Mesendoderm (in vitro differentiated cells): Measurements from ENCODE around the gene QPRT.

Source experiments
- DNase-seq: peaks from one replicate; pipeline ENCODE4 v3.0.0; 2013
- H2AK5ac ChIP-seq: 2 replicates; pipeline ENCODE4 v1.6.1; 2013; ENCODE audit warnings: low read length, inconsistent platforms
- H2BK120ac ChIP-seq: 2 replicates; pipeline ENCODE4 v1.6.1; 2013; ENCODE audit warnings: low read depth, mild to moderate bottlenecking, low read length, moderate library complexity, mixed read lengths
- H2BK15ac ChIP-seq: replicated peaks from 2 replicates; pipeline ENCODE4 v1.6.1; 2013; ENCODE audit warnings: low read depth, mild to moderate bottlenecking, moderate library complexity
- H2BK5ac ChIP-seq: 2 replicates; pipeline ENCODE4 v1.6.1; 2013; ENCODE audit warnings: low read length, inconsistent platforms
- H3K18ac ChIP-seq: 2 replicates; pipeline ENCODE4 v1.6.1; 2013; ENCODE audit warnings: mild to moderate bottlenecking, low read length, mixed read lengths
- H3K23ac ChIP-seq: one replicate; pipeline ENCODE4 v1.6.1; 2013; ENCODE audit warnings: low read length
- H3K27ac ChIP-seq: 2 replicates; pipeline ENCODE4 v1.5.1; 2013; ENCODE audit warnings: low read depth, mild to moderate bottlenecking, inconsistent platforms, low read length, moderate library complexity
- H3K27me3 ChIP-seq: 2 replicates; pipeline ENCODE4 v1.6.1; 2013; ENCODE audit warnings: low read length, control low read depth, mild to moderate bottlenecking, inconsistent platforms; ENCODE audit not compliant: insufficient read depth, poor library complexity
- H3K36me3 ChIP-seq: 2 replicates; pipeline ENCODE4 v1.6.1; 2013; ENCODE audit warnings: low read length, inconsistent platforms; ENCODE audit not compliant: control insufficient read depth, insufficient read depth
- H3K4ac ChIP-seq: one replicate; pipeline ENCODE4 v1.6.1; 2013; ENCODE audit warnings: low read depth, mild to moderate bottlenecking, low read length, moderate library complexity
- H3K4me1 ChIP-seq: 2 replicates; pipeline ENCODE4 v1.6.1; 2013; ENCODE audit warnings: low read depth, low read length, inconsistent platforms; ENCODE audit not compliant: control insufficient read depth
- H3K4me2 ChIP-seq: 2 replicates; pipeline ENCODE4 v1.6.1; 2013; ENCODE audit warnings: low read length
- H3K4me3 ChIP-seq: 2 replicates; pipeline ENCODE4 v1.5.1; 2013; ENCODE audit warnings: mild to moderate bottlenecking, low read length
- H3K56ac ChIP-seq: one replicate; pipeline ENCODE4 v1.6.1; 2013; ENCODE audit warnings: low read length
- H3K79me1 ChIP-seq: 2 replicates; pipeline ENCODE4 v1.6.1; 2013; ENCODE audit warnings: low read length, inconsistent platforms
- H3K79me2 ChIP-seq: 2 replicates; pipeline ENCODE4 v1.6.1; 2013; ENCODE audit warnings: mild to moderate bottlenecking, low read length; ENCODE audit not compliant: control insufficient read depth, insufficient read depth
- H3K9ac ChIP-seq: 2 replicates; pipeline ENCODE4 v1.6.1; 2013; ENCODE audit warnings: low read length, inconsistent platforms
- H4K5ac ChIP-seq: one replicate; pipeline ENCODE4 v1.6.1; 2013; ENCODE audit warnings: low read length
- H4K8ac ChIP-seq: one replicate; pipeline ENCODE4 v1.6.1; 2013; ENCODE audit warnings: low read depth, mild to moderate bottlenecking, control low read depth, low read length, moderate library complexity
- WGBS: extraction: QIAGEN DNeasy Blood & Tissue Kit; methylation state at CpG from one replicate; pipeline ENCODE4 v1.1.7; 2013; ENCODE audit warnings: low lambda C conversion rate, missing lambda C conversion rate; ENCODE audit not compliant: insufficient coverage; ENCODE audit errors: extremely low coverage; 5-methylcytosine and 5-hydroxymethylcytosine counted together

QPRT gene

GRCh38 chr16:29641561-29641960 lies 37.4 kb upstream of the QPRT start:
- H2BK120ac ChIP-seq, result no peak overlapping the region
- H3K27me3 ChIP-seq, result no peaks in the 10 kb centered on the region
- no peak overlapping the region for H2BK5ac ChIP-seq
- no peaks in the 10 kb centered on the region for H3K79me2 ChIP-seq
- no peak overlapping the region for H3K4me2 ChIP-seq
- H3K4ac ChIP-seq, result no peak overlapping the region
- no peaks in the 10 kb centered on the region for H3K4me1 ChIP-seq
- H2BK15ac ChIP-seq, result no peak overlapping the region
- no peak overlapping the region for H3K23ac ChIP-seq
- H3K9ac ChIP-seq, result no peak overlapping the region
- no peak overlapping the region for H3K27ac ChIP-seq
- no peak overlapping the region for H4K5ac ChIP-seq
- DNase-seq, result peak; percentile 65
- H3K4me3 ChIP-seq, result no peak overlapping the region
- H3K36me3 ChIP-seq, result no peaks in the 10 kb centered on the region
- H3K56ac ChIP-seq, result no peak overlapping the region
- no peak overlapping the region for H4K8ac ChIP-seq
- H3K79me1 ChIP-seq, result no peaks in the 10 kb centered on the region
- H2AK5ac ChIP-seq, result no peak overlapping the region
- no peak overlapping the region for H3K18ac ChIP-seq
- no CpG with 5 or more reads among the region's 3 CpGs for WGBS

- Histone ChIP-seq H3K4me1 (no peaks in the 10 kb centered on the region), H3K4me2 (no peak overlapping the region), H3K79me1 (no peaks in the 10 kb centered on the region), H3K27ac (no peak overlapping the region), H3K79me2 (no peaks in the 10 kb centered on the region), H3K56ac (no peak overlapping the region), H2BK120ac (no peak overlapping the region), H3K9ac (no peak overlapping the region), H4K8ac (no peak overlapping the region), H3K18ac (no peak overlapping the region), H3K27me3 (no peaks in the 10 kb centered on the region), H2BK15ac (no peak overlapping the region), H2BK5ac (no peak overlapping the region), H3K36me3 (no peaks in the 10 kb centered on the region), H4K5ac (no peak overlapping the region), H3K4ac (no peak overlapping the region), H3K4me3 (no peak overlapping the region), H3K23ac (no peak overlapping the region), H2AK5ac (no peak overlapping the region)
- DNase-seq, result no peak
- no CpG with 5 or more reads among the region's 7 CpGs for WGBS
These were observed 35.4 kb upstream of the QPRT start for GRCh38 chr16:29643596-29643995.

GRCh38 chr16:29644338-29644857 lies 34.6 kb upstream of the QPRT start:
- no peak overlapping the region for H2BK15ac ChIP-seq
- H2BK5ac ChIP-seq, result no peak overlapping the region
- no peaks in the 10 kb centered on the region for H3K79me1 ChIP-seq
- no peak overlapping the region for H3K18ac ChIP-seq
- H3K79me2 ChIP-seq, result no peaks in the 10 kb centered on the region
- no peak overlapping the region for H2AK5ac ChIP-seq
- no peak overlapping the region for H3K9ac ChIP-seq
- H3K56ac ChIP-seq, result no peak overlapping the region
- H3K4me3 ChIP-seq, result no peak overlapping the region
- H3K27me3 ChIP-seq, result no peaks in the 10 kb centered on the region
- no peaks in the 10 kb centered on the region for H3K4me1 ChIP-seq
- no peak for DNase-seq
- no CpG with 5 or more reads among the region's 9 CpGs for WGBS
- no peaks in the 10 kb centered on the region for H3K36me3 ChIP-seq
- no peak overlapping the region for H3K4ac ChIP-seq
- no peak overlapping the region for H3K27ac ChIP-seq
- H4K5ac ChIP-seq, result no peak overlapping the region
- H2BK120ac ChIP-seq, result no peak overlapping the region
- no peak overlapping the region for H4K8ac ChIP-seq
- H3K4me2 ChIP-seq, result no peak overlapping the region
- H3K23ac ChIP-seq, result no peak overlapping the region

- H2BK5ac ChIP-seq, result no peak overlapping the region
- H3K27ac ChIP-seq, result no peak overlapping the region
- no peak overlapping the region for H3K9ac ChIP-seq
These were observed 33.8 kb upstream of the QPRT start for GRCh38 chr16:29644973-29645693.

GRCh38 chr16:29645694-29646187 lies 33.2 kb upstream of the QPRT start:
- Histone ChIP-seq H3K36me3 (no peaks in the 10 kb centered on the region), H3K9ac (no peak overlapping the region), H3K4me2 (no peak overlapping the region), H4K5ac (no peak overlapping the region), H2AK5ac (no peak overlapping the region), H3K56ac (peak overlapping the region; percentile 60), H3K79me2 (no peaks in the 10 kb centered on the region), H3K4me3 (no peak overlapping the region), H3K27me3 (no peaks in the 10 kb centered on the region), H3K4ac (no peak overlapping the region), H3K4me1 (no peaks in the 10 kb centered on the region), H3K79me1 (no peaks in the 10 kb centered on the region), H4K8ac (no peak overlapping the region), H3K23ac (no peak overlapping the region), H2BK120ac (no peak overlapping the region), H3K18ac (no peak overlapping the region), H2BK5ac (no peak overlapping the region), H3K27ac (no peak overlapping the region), H2BK15ac (no peak overlapping the region)
- no CpG with 5 or more reads among the region's 4 CpGs for WGBS
- peak; percentile 84 for DNase-seq

More at GRCh38 chr16:29644973-29645693, 33.8 kb upstream of the QPRT start:
- H3K23ac ChIP-seq, result no peak overlapping the region
- H3K4me1 ChIP-seq, result no peaks in the 10 kb centered on the region
- H2AK5ac ChIP-seq, result no peak overlapping the region
- no peak overlapping the region for H3K18ac ChIP-seq
- H3K4me2 ChIP-seq, result no peak overlapping the region
- H4K8ac ChIP-seq, result no peak overlapping the region
- no peaks in the 10 kb centered on the region for H3K79me2 ChIP-seq
- H3K4ac ChIP-seq, result no peak overlapping the region
- WGBS, result no CpG with 5 or more reads among the region's 4 CpGs
- no peak overlapping the region for H2BK15ac ChIP-seq
- no peak overlapping the region for H3K56ac ChIP-seq
- no peaks in the 10 kb centered on the region for H3K36me3 ChIP-seq
- no peaks in the 10 kb centered on the region for H3K79me1 ChIP-seq
- H4K5ac ChIP-seq, result no peak overlapping the region
- no peak overlapping the region for H3K4me3 ChIP-seq
- H3K27me3 ChIP-seq, result no peaks in the 10 kb centered on the region
- DNase-seq, result no peak
- no peak overlapping the region for H2BK120ac ChIP-seq
